ENCODE results near the gene MTHFS.
"Not testable (repeated sequence)": the region's sequence is repeated elsewhere in the genome, so short reads cannot be mapped to it uniquely, and the experiment has no call there.

MTHFS gene

DNA sequence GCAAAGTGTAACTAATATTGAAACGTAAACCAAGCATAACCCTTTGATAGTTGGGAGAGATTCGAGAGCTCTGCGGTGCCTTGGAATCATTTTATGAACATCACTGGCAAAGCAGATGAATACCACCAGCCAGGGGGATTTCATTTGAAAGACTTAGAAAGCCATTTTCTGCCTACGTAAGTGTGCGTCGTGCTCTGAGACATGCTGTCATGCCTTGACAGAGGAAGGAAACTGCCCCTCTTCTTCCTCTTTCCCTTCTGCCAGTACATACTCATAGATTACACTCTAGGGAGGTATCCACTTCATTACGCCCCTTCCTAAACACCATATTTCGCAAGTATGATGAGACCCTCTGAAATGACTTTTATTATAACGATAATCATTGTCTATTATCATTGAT lies 3.3 kb upstream of the MTHFS start:
- DNase-seq = no peak

DNA sequence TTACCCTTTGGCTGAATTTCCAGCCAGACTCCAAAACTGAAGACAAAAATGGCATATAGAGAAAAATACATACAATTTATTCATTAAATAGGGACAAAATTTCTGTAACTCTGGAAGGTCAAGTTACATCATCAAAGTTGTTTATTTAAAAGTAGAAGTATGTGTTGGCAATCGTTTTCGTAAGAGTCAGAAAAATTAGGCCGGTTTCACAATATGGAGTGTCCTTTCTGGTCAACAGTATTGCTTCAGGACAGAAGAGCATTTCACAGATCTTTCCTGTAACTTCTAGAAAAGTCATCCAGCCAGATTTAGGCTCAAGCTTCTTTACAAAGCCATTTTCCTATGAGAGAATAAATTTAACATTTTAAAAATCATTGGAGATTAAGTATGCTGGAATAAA lies 2.0 kb upstream of the MTHFS start:
- DNase-seq = not testable (repeated sequence)

More for the DNA sequence above, 3.3 kb upstream of the MTHFS start:
- no peak for TF ChIP-seq GATA1 (IDR thresholded peaks at IDR 0.05; ENCODE audit: low read depth, low read length)
- TF ChIP-seq POLR2A (IDR thresholded peaks at IDR 0.05; ENCODE audit: low read length) = no peak

- DNase-seq = no peak
- TF ChIP-seq GATA1 (IDR thresholded peaks at IDR 0.05; ENCODE audit: low read depth, low read length) (no peak), POLR2A (IDR thresholded peaks at IDR 0.05; ENCODE audit: low read length) (no peak)
These were observed 1.6 kb upstream of the MTHFS start for GRCh38 chr15:79898369-79898768.

GRCh38 chr15:79897701-79898113 lies 893 bp upstream of the MTHFS start:
- no peak for DNase-seq
- TF ChIP-seq POLR2A (IDR thresholded peaks at IDR 0.05; ENCODE audit: low read length) = no peak
- TF ChIP-seq GATA1 (IDR thresholded peaks at IDR 0.05; ENCODE audit: low read depth, low read length) = no peak

- no peak for DNase-seq
- no peak for TF ChIP-seq GATA1 (IDR thresholded peaks at IDR 0.05; ENCODE audit: low read depth, low read length)
- TF ChIP-seq POLR2A (IDR thresholded peaks at IDR 0.05; ENCODE audit: low read length) = no peak
These were observed 515 bp upstream of the MTHFS start for GRCh38 chr15:79897380-79897678.

DNA sequence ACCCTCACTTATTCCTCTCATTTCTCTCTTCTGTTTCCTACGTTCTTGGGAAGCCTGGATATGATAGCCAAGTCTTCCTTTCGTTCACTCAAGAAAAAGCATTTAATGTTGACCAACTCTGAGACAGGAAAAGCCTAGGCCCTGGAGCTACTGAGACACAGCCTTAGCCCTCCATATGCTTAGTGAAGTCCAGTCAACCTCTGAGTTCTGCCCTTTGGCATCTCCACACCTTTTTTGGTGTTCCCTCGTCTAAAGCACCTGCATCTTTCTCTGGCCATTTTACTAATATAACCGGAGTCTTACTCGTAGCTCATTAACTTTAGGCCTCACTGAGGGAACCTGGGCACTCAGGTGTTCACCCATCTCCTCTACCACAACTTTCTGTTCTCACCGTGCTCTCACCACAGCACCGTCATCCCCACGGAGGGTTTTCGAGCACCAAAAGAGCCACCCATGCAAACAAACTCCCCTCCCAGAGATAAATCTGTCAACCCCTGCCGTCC lies 632 bp downstream of the MTHFS start:
- TF ChIP-seq POLR2A (IDR thresholded peaks at IDR 0.05; ENCODE audit: low read length) (no peak), GATA1 (IDR thresholded peaks at IDR 0.05; ENCODE audit: low read depth, low read length) (no peak)
- peak; percentile 39 to 45 for DNase-seq

DNA sequence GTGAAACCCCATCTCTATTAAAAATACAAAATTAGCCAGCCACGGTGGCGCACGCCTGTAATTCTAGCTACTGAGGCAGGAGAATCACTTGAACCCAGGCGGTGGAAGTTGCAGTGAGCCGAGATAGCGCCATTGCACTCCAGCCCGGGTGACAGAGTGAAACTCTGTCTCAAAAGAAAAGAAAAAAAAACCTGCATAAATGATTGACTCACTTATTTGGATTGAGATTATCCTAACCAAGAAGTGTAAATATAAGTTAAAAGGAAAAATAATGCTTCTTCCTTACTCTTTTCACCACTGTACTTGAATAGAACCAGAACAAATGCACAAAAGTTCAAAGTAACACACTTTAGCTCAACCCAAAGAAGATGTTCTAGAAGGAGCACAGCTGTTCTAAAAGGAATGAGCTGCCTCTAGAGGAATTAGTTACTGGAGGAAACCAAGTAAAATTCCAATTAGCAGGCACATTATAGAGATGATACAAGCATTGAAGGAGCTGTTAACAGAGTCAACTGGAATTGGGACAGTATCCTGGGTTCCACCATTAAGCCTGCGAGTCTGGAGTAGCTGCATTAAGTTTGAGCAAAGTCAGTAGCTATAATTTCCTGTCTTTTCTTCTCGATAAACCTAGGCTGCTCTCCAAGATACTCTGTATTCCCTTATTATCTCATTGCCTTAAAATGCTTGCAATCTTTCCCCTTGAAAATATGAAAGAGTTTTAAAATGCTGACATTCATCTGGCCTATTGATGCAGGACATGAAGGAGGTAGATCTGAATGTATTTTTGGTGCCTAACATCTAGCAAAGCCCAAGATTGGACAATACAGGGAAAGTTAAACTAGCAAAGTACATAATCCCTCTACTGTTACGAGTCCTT lies 9.5 kb downstream of the MTHFS start:
- no peak for TF ChIP-seq POLR2A (IDR thresholded peaks at IDR 0.05; ENCODE audit: low read length)
- no peak for TF ChIP-seq GATA1 (IDR thresholded peaks at IDR 0.05; ENCODE audit: low read depth, low read length)
- DNase-seq = no peak

- DNase-seq = no peak
These were observed 10.7 kb downstream of the MTHFS start for GRCh38 chr15:79886124-79886523.

GRCh38 chr15:79884204-79884596 lies 12.6 kb downstream of the MTHFS start:
- no peak for DNase-seq
- TF ChIP-seq POLR2A (IDR thresholded peaks at IDR 0.05; ENCODE audit: low read length) = no peak
- TF ChIP-seq GATA1 (IDR thresholded peaks at IDR 0.05; ENCODE audit: low read depth, low read length) = no peak

More at GRCh38 chr15:79886124-79886523, 10.7 kb downstream of the MTHFS start:
- TF ChIP-seq POLR2A (IDR thresholded peaks at IDR 0.05; ENCODE audit: low read length) = no peak
- no peak for TF ChIP-seq GATA1 (IDR thresholded peaks at IDR 0.05; ENCODE audit: low read depth, low read length)

- no peak for TF ChIP-seq GATA1 (IDR thresholded peaks at IDR 0.05; ENCODE audit: low read depth, low read length)
- DNase-seq = no peak
These were observed 13.1 kb downstream of the MTHFS start for GRCh38 chr15:79883579-79884203.

GRCh38 chr15:79881668-79882067 lies 15.1 kb downstream of the MTHFS start:
- TF ChIP-seq POLR2A (IDR thresholded peaks at IDR 0.05; ENCODE audit: low read length) (no peak), GATA1 (IDR thresholded peaks at IDR 0.05; ENCODE audit: low read depth, low read length) (no peak)
- no peak for DNase-seq

DNA sequence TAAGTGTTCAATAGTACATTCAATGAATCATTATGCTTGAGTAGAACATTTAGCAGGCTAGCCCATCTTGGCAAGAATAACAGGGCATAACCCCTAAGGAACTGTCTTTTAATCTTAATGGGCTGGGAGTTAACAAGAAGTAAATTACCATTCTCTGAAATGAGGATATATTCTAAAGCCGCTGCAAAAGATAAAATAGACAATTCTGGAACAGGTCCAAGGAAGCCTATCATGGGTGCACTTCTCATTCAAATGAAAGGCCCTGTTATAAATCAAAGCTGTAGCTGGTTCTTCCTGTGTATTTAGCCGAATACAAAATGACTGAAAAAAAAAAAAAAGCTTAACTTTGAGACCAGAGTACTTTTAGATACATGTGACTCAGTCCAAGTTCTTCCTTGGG lies 15.6 kb downstream of the MTHFS start:
- no peak for TF ChIP-seq GATA1 (IDR thresholded peaks at IDR 0.05; ENCODE audit: low read depth, low read length)
- no peak for TF ChIP-seq POLR2A (IDR thresholded peaks at IDR 0.05; ENCODE audit: low read length)
- peak; percentile 20 to 57 for DNase-seq

GRCh38 chr15:79878078-79878705 lies 18.6 kb downstream of the MTHFS start:
- peak; percentile 33 to 35 for DNase-seq

GRCh38 chr15:79875213-79875612 lies 21.6 kb downstream of the MTHFS start:
- DNase-seq = no peak
- TF ChIP-seq POLR2A (IDR thresholded peaks at IDR 0.05; ENCODE audit: low read length) (no peak), GATA1 (IDR thresholded peaks at IDR 0.05; ENCODE audit: low read depth, low read length) (no peak)

More at GRCh38 chr15:79878078-79878705, 18.6 kb downstream of the MTHFS start:
- TF ChIP-seq GATA1 (IDR thresholded peaks at IDR 0.05; ENCODE audit: low read depth, low read length) (no peak), POLR2A (IDR thresholded peaks at IDR 0.05; ENCODE audit: low read length) (no peak)
